Epithelial cell of prostate (primary cell): ENCODE results near the gene WASHC1.
"Not testable (repeated sequence)": the region's sequence is repeated elsewhere in the genome, so short reads cannot be mapped to it uniquely, and the experiment has no call there.

ENCODE experiments used
- DNase-seq: peaks from one replicate; pipeline ENCODE4 v3.0.0-alpha.2; 2011; ENCODE audit warnings: low read depth, low spot score
- H3K27ac ChIP-seq: fragments of 450-650 bp; 2 replicates; pipeline ENCODE4 v1.5.1; 2017; ENCODE audit warnings: mild to moderate bottlenecking

Gene WASHC1

DNA sequence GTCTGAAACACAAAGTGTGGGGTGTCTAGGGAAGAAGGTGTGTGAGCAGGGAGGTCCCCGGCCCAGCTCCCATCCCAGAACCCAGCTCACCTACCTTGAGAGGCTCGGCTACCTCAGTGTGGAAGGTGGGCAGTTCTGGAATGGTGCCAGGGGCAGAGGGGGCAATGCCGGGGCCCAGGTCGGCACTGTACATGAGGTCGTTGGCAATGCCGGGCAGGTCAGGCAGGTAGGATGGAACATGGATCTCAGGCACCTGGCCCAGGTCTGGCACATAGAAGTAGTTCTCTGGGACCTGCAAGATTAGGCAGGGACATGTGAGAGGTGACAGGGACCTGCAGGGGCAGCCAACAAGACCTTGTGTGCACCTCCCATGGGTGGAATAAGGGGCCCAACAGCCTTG lies 12.4 kb downstream of the WASHC1 start:
- not testable (repeated sequence) for DNase-seq, H3K27ac ChIP-seq

DNA sequence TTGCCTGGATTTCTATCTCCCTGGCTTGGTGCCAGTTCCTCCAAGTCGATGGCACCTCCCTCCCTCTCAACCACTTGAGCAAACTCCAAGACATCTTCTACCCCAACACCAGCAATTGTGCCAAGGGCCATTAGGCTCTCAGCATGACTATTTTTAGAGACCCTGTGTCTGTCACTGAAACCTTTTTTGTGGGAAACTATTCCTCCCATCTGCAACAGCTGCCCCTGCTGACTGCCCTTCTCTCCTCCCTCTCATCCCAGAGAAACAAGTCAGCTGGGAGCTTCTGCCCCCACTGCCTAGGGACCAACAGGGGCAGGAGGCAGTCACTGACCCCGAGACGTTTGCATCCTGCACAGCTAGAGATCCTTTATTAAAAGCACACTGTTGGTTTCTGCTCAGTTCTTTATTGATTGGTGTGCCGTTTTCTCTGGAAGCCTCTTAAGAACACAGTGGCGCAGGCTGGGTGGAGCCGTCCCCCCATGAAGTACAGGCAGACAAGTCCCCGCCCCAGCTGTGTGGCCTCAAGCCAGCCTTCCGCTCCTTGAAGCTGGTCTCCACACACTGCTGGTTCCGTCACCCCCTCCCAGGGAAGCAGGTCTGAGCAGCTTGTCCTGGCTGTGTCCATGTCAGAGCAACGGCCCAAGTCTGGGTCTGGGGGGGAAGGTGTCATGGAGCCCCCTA lies 15.0 kb downstream of the WASHC1 start:
- not testable (repeated sequence) for H3K27ac ChIP-seq, DNase-seq

GRCh38 chr9:11206-11605 lies 18.1 kb downstream of the WASHC1 start:
- DNase-seq, H3K27ac ChIP-seq: not testable (repeated sequence)

- DNase-seq, H3K27ac ChIP-seq: not testable (repeated sequence)
Measured at GRCh38 chr9:10653-11053, 18.6 kb downstream of the WASHC1 start.

DNA sequence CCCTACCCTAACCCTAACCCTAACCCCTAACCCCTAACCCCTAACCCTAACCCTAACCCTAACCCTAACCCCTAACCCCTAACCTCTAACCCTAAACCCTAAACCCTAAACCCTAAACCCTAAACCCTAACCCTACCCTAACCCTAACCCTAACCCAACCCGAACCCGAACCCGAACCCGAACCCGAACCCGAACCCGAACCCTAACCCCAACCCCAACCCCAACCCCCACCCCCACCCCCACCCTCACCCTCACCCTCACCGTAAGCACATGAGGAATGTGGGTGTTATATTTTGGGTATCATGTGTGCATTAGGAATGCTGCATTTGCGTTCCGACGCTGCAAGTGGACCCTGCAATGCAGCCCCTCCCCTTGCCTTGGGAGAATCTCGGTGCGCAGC lies 19.0 kb downstream of the WASHC1 start:
- DNase-seq, H3K27ac ChIP-seq: not testable (repeated sequence)
